ENCODE measurements around the gene GPX4.

GPX4 gene

GRCh38 chr19:1130771-1131717, 27.2 kb downstream of the GPX4 start:
- in situ Hi-C loops (cut with MboI; ENCODE audit: low sequenced_read_pairs) = no loop called here

GRCh38 chr19:1131718-1132551, 28.1 kb downstream of the GPX4 start:
- in situ Hi-C loops (cut with MboI; ENCODE audit: low sequenced_read_pairs) = no loop called here

GRCh38 chr19:1132552-1133383, 29.0 kb downstream of the GPX4 start:
- in situ Hi-C loops (cut with MboI; ENCODE audit: low sequenced_read_pairs) = no loop called here

- in situ Hi-C loops (cut with MboI; ENCODE audit: low sequenced_read_pairs) = no loop called here
These were observed 29.7 kb downstream of the GPX4 start for GRCh38 chr19:1133471-1133929.

- in situ Hi-C loops (cut with MboI; ENCODE audit: low sequenced_read_pairs) = no loop called here
These were observed 30.6 kb downstream of the GPX4 start for GRCh38 chr19:1134431-1134830.

- in situ Hi-C loops (cut with MboI; ENCODE audit: low sequenced_read_pairs) = no loop called here
These were observed 31.7 kb downstream of the GPX4 start for GRCh38 chr19:1135454-1135853.

GRCh38 chr19:1136201-1136600, 32.4 kb downstream of the GPX4 start:
- in situ Hi-C loops (cut with MboI; ENCODE audit: low sequenced_read_pairs) = no loop called here

GRCh38 chr19:1136621-1137317, 33.0 kb downstream of the GPX4 start:
- in situ Hi-C loops (cut with MboI; ENCODE audit: low sequenced_read_pairs) = no loop called here

GRCh38 chr19:1138121-1138520, 34.3 kb downstream of the GPX4 start:
- in situ Hi-C loops (cut with MboI; ENCODE audit: low sequenced_read_pairs) = no loop called here

GRCh38 chr19:1139126-1139525, 35.3 kb downstream of the GPX4 start:
- in situ Hi-C loops (cut with MboI; ENCODE audit: low sequenced_read_pairs) = no loop called here

GRCh38 chr19:1140272-1141027, 36.7 kb downstream of the GPX4 start:
- in situ Hi-C loops (cut with MboI; ENCODE audit: low sequenced_read_pairs) = no loop called here

GRCh38 chr19:1141944-1142343, 38.1 kb downstream of the GPX4 start:
- in situ Hi-C loops (cut with MboI; ENCODE audit: low sequenced_read_pairs) = no loop called here

- in situ Hi-C loops (cut with MboI; ENCODE audit: low sequenced_read_pairs) = no loop called here
These were observed 40.1 kb downstream of the GPX4 start for GRCh38 chr19:1143828-1144399.

GRCh38 chr19:1144741-1145140, 40.9 kb downstream of the GPX4 start:
- in situ Hi-C loops (cut with MboI; ENCODE audit: low sequenced_read_pairs) = no loop called here

- in situ Hi-C loops (cut with MboI; ENCODE audit: low sequenced_read_pairs) = no loop called here
These were observed 42.0 kb downstream of the GPX4 start for GRCh38 chr19:1145635-1146411.

- in situ Hi-C loops (cut with MboI; ENCODE audit: low sequenced_read_pairs) = no loop called here
These were observed 42.6 kb downstream of the GPX4 start for GRCh38 chr19:1146412-1146699.

GRCh38 chr19:1146858-1147780, 43.3 kb downstream of the GPX4 start:
- in situ Hi-C loops (cut with MboI; ENCODE audit: low sequenced_read_pairs) = no loop called here
